Neural progenitor cell (in vitro differentiated cells): ENCODE measurements around the gene P2RX3.

Experiments
- CTCF ChIP-seq: fragments of 200-600 bp; sonication (generic); IDR thresholded peaks from 2 replicates; pipeline ENCODE4 v1.5.1; 2017; ENCODE audit warnings: antibody characterized with exemption, mild to moderate bottlenecking
- EZH2 ChIP-seq: fragments of 200-600 bp; sonication (generic); IDR thresholded peaks from 2 replicates; pipeline ENCODE4 v1.6.1; 2017; ENCODE audit warnings: antibody characterized with exemption, mild to moderate bottlenecking, moderate library complexity

- TF ChIP-seq CTCF (no peak), EZH2 (no peak)
Observed at GRCh38 chr11:57378186-57378585, 40.0 kb downstream of the P2RX3 start.
